Activated CD8-positive, alpha-beta memory T cell treated with anti-CD3 and anti-CD28 coated beads, Interleukin-2, amount 50 U/mL, for 4 hours (primary cell): Measurements from ENCODE around the gene DAZAP1.
"Not testable (repeated sequence)": the region's sequence is repeated elsewhere in the genome, so short reads cannot be mapped to it uniquely, and the experiment has no call there.

Experiments
- DNase-seq: peaks from one replicate; pipeline ENCODE4 v3.0.0-alpha.2; 2020

DAZAP1 gene

DNA sequence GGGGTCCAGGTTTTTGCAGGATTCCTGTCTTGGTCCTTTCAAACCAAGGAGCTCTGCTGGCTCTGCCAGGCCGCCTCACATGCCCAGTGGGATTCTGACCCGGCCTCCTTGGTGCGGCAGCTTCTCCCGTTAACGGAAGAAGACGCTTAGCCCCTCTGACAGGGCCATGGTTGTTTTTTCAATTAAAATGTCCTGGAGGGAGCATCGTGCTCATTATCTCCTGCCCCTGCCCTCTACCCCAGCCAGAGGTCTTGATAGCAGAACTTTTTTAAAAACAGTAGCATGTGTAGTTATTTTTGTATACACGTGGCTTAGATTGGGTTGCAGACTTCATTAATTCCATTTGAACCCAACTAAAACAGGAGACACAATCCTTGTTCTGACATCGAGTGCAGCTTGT lies 19.4 kb downstream of the DAZAP1 start:
- no peak for DNase-seq

DNA sequence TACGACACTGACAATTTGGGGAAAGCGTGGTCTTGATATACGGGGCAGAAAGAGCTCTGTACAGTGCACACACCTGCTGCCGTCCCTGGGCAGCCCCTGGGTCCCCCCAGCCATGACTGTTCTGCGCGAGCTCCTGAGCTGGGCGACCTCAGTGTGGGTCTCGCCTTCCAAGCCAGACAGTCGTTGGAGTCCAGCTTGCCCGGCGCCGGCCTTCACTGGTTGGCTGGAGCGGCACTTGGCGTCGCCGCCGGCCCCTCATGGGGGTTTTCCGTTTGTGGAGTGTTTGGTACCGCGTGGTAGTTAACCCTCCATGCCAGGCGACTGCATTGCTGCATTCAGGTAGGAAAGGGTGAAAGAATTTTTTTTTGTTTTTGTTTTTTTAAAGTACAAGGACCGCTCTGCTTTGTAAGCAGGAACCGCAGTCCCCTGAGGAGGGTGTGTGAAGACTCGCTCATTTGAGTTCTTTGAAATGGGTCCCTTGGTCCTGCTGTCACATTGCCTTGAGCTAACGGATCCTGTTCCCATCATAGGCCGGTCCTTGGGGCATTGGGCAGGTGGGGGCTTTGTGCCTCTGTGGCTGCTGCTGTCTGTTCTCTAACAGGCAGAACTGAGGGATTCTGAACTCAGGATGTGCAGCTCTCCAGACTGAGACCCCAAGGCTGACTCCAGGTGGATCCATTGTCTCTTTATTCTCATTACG lies 20.0 kb downstream of the DAZAP1 start:
- DNase-seq: no peak

DNA sequence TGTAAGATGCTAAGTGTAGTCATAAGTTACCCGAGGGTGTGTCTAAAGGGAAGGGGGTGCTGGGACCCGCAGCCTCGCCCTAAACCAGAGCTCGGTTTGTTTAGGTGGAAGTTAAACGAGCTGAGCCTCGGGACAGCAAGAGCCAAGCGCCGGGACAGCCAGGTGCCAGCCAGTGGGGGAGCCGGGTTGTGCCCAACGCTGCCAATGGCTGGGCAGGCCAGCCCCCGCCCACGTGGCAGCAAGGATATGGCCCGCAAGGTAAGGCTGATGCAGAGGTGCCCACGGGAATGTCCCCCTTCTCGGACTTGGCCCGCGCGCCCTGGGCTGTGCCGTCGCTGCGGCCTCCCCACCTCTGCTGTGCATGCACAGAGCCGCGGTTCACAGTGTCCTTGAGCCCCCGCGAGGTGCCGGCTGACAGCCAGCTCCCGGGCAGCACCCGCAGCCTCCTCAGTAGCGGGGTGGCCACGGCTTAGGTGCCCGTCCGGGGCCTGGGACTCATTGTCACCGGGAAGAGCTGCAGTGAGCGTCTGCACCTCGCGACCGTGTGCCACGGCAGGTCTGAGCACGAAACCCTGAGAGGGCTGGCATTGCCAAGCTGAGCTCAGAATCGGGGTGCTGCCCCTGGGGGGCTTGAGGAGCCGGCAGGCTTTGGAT lies 21.5 kb downstream of the DAZAP1 start:
- no peak for DNase-seq

DNA sequence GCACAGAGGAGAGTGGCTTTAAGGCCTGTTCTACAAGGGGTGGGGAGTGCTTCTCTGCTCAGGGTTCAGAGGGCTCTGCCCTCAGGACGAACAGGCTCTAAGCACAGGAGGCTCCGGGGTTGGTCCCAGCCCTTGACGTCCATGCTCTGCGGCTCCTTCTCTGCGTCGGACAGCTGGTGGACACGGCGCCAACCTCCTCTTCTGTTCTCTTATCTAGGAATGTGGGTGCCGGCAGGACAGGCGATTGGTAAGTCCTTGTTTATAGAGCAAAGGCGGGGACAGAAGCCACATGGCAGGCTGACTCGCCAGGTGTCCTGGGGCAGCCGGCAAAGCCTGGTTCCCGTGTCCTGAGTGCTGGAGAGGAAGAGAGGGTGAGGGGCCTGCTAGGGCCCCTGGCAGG lies 22.4 kb downstream of the DAZAP1 start:
- DNase-seq: no peak

DNA sequence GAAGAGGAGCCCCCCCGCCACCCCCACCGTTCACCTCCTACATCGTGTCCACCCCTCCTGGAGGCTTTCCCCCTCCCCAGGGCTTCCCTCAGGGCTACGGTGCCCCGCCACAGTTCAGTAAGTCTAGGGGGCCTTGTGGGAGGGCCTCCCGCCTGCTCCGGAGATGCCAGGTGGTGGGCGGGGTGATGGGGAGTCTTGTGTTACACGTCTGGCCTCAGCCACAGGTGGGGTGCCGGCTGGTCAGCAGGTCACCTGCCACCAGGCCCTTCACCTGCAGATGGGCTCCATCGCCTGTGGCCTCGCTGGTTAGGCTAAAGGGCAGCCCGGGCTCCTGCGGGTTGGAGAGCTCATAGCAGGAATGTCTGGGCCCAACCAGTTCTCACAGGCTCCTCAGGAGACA lies 22.9 kb downstream of the DAZAP1 start:
- no peak for DNase-seq

DNA sequence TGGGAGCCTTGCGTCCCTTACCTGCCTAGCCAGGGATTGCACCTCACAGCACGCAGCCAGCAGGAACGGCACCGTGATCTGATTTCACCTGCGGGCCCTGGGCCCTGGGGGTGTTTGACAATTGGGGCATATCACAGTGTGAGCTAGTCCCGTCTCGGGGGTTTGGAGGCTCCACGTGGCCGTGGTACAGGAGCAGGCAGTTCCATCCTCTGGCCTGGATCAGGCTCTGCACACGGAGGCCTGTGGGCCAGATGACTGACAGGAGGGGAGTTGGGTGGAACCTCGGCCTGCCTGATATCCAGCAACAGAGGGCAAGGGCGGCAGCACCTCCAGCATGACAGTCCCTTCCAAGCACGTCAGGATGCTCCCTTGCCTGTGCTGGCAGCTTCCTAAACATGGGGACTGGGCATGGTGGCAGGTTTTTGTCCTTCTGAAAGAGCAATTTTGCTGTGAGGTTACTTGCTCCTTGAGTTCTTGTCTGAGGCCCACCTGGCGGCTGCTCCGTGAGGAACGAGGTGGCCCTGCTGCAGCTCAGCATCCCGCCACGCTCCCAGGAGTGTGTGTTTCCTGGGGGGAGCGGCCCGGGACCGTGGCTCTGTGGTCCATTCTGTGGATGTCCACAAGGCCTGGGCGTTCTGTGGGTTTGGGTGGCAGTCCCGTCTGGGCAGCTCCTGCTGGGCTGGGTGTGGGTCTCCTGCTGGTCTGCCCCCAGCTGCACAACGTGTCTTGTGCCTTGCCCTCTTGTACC lies 24.5 kb downstream of the DAZAP1 start:
- DNase-seq: no peak

DNA sequence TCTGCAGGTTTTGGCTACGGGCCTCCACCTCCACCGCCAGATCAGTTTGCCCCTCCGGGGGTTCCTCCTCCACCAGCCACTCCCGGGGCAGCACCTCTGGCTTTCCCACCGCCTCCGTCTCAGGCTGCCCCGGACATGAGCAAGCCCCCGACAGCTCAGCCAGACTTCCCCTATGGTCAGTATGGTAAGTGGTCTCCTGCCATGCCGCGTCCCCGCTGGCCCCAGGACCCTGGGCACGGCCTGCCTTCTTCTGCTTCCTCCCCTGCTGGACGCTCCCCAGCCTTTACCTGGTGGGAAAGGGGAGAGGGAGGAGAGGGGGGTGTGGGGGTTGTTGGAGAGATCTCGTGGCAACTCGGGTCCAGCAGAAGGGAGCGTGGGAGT lies 25.1 kb downstream of the DAZAP1 start:
- no peak for DNase-seq

- no peak for DNase-seq
Measured at GRCh38 chr19:1433119-1434039, 26.0 kb downstream of the DAZAP1 start.

DNA sequence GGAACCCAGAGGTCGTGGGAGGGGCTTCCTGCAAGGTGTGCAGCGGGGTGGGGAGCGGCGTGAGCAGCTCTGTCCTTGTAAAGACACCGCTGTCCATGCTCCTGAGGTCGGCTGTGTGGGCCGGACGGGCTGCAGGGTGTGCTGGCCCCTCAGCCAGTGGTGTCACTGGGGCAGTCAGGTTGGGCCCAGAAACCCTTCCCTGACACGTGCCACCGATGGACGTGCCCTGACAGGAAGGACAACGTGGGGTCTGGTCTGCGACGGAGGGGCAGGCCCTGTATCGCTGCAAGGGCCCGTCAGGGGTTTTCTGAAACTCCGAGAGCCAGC lies 26.6 kb downstream of the DAZAP1 start:
- DNase-seq: no peak

DNA sequence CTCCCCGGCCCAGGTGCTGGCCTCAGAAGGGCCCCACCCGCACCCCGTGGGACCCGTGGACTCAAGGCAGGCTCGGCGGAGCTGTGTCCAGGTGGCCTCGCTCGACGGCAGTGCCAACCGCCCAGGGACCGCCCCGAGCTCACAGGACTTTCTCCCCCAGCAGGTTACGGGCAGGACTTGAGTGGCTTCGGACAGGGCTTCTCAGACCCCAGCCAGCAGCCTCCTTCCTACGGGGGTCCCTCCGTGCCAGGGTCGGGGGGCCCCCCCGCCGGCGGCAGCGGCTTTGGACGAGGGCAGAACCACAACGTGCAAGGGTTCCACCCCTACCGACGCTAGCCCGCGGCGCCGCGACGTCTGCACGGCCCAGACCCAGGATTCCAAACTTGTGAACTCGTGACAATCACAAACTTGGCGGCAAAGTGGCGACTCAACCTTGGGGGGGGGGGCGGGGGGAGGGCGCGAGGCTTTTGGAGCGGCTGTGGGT lies 27.2 kb downstream of the DAZAP1 start:
- no peak for DNase-seq

DNA sequence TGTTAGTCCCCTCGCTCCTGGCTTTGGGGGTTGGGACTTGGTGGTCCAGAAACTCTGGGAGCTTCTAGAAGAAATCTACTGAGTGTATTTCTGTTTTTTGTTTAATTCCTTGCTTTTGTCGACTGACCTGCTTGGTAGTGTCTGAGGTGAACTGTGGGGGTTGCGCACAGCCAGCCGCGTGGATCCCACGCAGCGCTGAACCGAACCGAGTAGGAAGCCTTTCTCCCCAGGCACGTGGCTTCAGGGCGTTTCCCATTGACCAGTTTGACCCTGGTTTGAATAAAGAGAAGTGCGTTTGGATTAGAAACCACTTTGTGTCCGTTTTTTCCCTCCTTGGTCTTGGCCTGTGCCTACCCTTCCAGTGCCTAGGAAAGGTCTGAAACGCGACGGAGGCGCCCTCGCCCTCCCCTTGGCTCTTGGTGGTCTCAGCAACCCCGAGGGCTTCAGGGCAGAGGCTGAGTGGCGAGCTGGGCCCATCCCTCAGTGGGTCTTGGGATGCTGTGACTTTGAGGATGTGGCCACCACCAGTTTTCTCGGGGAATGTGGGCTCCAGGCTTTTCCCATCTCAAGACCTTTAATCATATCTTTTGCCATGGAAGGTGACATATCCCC lies 28.1 kb downstream of the DAZAP1 start:
- no peak for DNase-seq

DNA sequence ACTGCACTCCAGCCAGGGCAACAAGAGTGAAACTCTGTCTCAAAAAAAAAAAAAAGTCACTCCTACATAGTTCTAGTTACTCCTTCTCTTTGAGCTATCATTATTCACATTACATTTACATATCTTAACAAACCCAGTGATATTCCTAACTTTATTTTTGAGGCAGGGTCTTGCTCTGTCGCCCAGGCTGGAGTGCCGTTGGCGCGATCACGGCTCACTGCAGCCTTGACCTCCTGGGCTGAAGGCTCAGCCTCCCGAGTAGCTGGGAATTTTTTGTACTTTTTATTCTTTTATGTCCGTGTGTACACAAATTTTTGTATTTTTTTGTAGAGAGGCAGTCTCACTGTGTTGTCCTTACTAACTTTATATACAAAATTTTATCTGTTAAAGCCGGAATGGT lies 30.2 kb downstream of the DAZAP1 start:
- DNase-seq: no peak

DNA sequence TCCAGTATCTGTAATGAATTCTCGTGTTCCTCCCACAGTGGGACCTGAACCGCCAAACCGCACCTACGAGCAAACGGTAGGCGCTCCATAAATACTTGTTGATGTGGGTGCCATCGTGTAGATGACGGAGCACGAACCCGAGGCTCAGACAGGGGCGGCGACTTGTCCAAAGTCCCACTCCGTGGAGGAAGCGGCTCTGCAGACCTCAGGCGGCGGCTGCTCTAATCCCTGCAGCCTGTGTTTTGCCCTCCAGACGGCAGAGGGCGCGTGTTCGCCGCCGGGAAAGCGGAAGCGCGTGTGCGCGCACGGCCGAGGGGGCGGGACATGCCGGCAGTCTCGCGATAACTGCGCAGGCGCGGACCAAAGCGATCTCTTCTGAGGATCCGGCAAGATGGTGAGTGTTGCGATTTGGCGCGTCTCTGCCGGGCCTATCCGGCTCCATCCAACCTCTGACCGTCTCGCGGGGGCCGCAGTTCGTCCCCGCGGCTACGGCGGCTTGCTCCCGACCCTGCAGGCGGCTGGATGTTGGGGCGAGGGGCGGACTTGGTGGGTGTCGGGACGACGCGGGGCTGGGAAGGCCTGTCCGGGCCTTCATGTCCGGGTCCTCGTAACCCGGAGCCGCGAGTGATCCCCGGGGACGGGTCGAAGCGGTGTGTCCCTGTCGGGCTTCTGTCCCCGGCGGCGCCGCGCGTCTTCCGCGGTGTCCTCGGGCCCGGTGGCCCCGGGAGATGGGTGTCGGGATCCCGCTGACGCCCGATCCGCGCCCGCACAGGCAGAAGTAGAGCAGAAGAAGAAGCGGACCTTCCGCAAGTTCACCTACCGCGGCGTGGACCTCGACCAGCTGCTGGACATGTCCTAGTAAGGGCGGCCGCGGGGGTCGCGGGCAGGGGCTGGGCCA lies 30.9 kb downstream of the DAZAP1 start, which contains the start of gene RPS15:
Gene RPS15 (plus strand): TSS at position 362 of the 898 bp plus-strand sequence. CDS start 30 bp downstream, at position 392.
- peak; percentile 96 for DNase-seq

GRCh38 chr19:1438933-1439354 lies 31.6 kb downstream of the DAZAP1 start:
- DNase-seq: no peak

DNA sequence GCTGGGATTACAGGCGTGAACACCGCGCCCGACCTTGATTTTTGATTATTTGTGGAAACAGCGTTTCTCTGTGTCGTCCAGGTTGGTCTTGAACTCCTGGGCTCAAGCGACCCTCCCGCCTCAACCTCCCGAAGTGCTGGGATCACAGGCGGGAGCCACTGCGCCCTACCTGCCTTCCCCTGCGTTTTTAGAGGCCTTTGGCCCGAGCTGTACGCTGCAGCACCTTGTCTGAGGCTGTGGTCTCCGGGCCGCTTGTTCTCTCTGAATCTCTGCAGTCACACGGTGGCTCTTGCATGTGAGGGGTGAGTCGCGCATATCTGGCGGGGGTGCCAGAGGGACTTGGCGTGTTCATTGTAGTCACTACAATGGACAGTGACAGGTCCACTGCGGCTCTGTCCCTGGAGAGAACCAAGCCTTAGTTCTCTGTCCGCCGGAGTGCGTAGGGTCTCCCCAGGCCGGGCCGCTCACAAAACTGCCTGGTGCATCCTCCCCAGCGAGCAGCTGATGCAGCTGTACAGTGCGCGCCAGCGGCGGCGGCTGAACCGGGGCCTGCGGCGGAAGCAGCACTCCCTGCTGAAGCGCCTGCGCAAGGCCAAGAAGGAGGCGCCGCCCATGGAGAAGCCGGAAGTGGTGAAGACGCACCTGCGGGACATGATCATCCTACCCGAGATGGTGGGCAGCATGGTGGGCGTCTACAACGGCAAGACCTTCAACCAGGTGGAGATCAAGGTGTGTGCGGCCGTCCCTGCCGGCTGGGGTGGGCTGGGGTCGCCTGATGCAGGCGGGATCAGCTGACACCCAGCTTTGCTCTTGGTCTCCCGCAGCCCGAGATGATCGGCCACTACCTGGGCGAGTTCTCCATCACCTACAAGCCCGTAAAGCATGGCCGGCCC lies 32.4 kb downstream of the DAZAP1 start:
- DNase-seq: not testable (repeated sequence)

GRCh38 chr19:1440418-1440801 lies 33.0 kb downstream of the DAZAP1 start:
- DNase-seq: no peak

DNA sequence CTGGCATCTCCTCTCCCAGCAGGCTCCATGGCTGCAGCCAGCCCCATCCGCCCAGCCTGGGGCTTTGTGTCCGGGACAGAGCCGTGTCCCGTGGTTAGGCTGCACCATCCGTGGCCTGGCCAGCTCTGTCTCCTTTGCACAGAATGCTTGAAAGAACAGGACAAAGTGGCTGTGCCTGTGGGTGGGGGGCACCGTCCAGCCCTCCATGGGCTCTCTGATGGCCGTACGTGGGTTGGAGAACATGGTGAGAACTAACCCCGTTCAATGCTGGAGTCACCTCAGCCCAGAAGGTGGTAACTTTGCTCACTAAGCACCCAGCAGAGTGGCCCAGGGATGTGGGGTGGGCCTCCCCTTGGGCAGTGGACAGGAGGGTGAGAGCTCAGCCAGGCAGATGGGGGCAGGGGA lies 33.6 kb downstream of the DAZAP1 start:
- DNase-seq: no peak

DNA sequence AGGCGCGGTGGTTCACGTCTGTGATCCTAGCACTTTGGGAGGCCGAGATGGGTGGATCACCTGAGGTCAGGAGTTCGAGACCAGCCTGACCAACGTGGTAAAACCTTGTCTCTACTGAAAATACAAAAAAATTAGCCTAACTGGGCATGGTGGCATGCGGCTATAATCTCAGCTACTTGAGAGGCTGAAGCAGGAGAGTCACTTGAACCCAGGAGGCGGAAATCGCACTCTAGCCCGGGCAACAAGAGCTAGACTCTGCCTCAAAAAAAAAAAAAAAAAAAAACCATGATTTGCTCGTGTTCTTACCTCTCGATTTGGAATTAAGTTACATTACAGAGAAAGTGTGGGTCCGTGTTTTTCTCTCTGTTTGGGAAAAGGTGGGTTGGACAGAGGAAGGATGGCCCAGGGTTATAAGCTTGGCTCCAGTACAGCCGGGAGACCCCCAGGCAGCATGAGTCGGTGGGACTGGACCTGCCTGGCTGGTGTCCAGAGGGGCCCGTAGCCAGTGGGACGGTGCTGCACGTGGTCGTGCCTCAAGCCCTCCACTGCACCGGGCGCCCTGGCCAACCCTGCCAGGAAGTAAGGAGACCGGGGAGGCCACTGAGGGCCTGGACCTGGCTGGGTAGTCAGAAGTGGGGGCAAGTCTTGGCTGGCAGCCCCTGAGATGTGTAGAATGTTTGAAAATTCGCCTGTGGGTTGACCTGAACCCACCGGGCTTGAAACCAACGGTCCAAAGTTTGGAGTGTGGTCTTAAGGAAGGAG lies 34.5 kb downstream of the DAZAP1 start:
- DNase-seq: no peak

- peak; percentile 78 for DNase-seq
Measured at GRCh38 chr19:1445185-1445931, 38.0 kb downstream of the DAZAP1 start.
